ENCODE measurements around the gene GAN. TPM values are rescaled to one million over a fixed set of nuclear protein-coding genes. Genes with fewer than 3 reads are reported as not detected.

Gene GAN
- total and polyA plus RNA-seq, 10 of the 15 experiments (the other 5 are each of a cell fraction or from before 2014, with no cell fraction given) = 0.42 to 8.4 (median 2.5) TPM

- BruUV-seq (replicated peaks) = no TSS peak
- ChIA-PET SMC1A (ENCODE audit: uncharacterized antibody, unreplicated experiment) (no interaction called here), POLR2A (no interaction called here), CTCF (no interaction called here), RAD21 (ENCODE audit: unreplicated experiment) (no interaction called here)
- Histone ChIP-seq H3K4me3 (no peak overlapping the region), H3K27ac (ENCODE audit: control insufficient read depth, insufficient read depth) (no peak overlapping the region), H2AFZ (ENCODE audit: control insufficient read depth, low read depth, low read length) (no peak overlapping the region), H3K9ac (ENCODE audit: control insufficient read depth, insufficient read depth, low read length) (no peak overlapping the region), H3K36me3 (ENCODE audit: control insufficient read depth in 2 of 2, insufficient read depth in 2 of 2, low read length in 1 of 2) (no peaks in the 10 kb centered on the region), H3K9me3 (replicated peaks; ENCODE audit: control insufficient read depth, insufficient read depth, low read length) (no peaks in the 10 kb centered on the region), H3K79me2 (ENCODE audit: control insufficient read depth, insufficient read depth, low read length) (no peaks in the 10 kb centered on the region), H3K4me1 (ENCODE audit: control insufficient read depth, insufficient read depth, low read length) (no peaks in the 10 kb centered on the region), H4K20me1 (ENCODE audit: control insufficient read depth, insufficient read depth) (no peaks in the 10 kb centered on the region), H3K4me2 (ENCODE audit: control insufficient read depth, insufficient read depth) (no peak overlapping the region), H3K27me3 (replicated peaks in 1 of 2; ENCODE audit: control insufficient read depth in 2 of 2, insufficient read depth in 2 of 2, low read length in 1 of 2) (no peaks in the 10 kb centered on the region)
- intact Hi-C loops (cut with micrococcal nuclease; ENCODE audit: unreplicated experiment) = loop anchor here (10.0 kb wide), 1 partner anchor 470 kb away; no protein-coding TSS in a partner anchor
- TF ChIP-seq CTCF (IDR thresholded peaks at IDR 0.05 in 2 of 3, conservative IDR thresholded peaks at IDR 0.05 in 1 of 3; ENCODE audit: control insufficient read depth in 2 of 3, extremely low read depth in 1 of 3, insufficient read depth in 1 of 3, low read depth in 3 of 3, low read length in 3 of 3) = no peak
- 24% methylated on average over 2 of the region's 2 CpGs for WGBS (ENCODE audit: insufficient coverage, insufficient replicate concordance, low lambda C conversion rate, missing lambda C conversion rate)
- DNase-seq (ENCODE audit: low read depth, low spot score) = no peak
- no peak for ATAC-seq
- in situ Hi-C loops (cut with MboI) = no loop called here
- FAIRE-seq = no peak
These were observed 49.7 kb upstream of the GAN start for GRCh38 chr16:81265052-81265451.

- intact Hi-C loops (cut with micrococcal nuclease; ENCODE audit: unreplicated experiment) (loop anchor here (10.0 kb wide), 1 partner anchor 469 kb away; no protein-coding TSS in a partner anchor), in situ Hi-C loops (cut with MboI) (no loop called here)
- CTCF ChIA-PET = no interaction called here
- DNase-seq (ENCODE audit: low read depth, low spot score) (no peak), FAIRE-seq (no peak), ATAC-seq (no peak)
- BruUV-seq (replicated peaks) = no TSS peak
- 30% methylated on average over 5 of the region's 5 CpGs for WGBS (ENCODE audit: insufficient coverage, insufficient replicate concordance, low lambda C conversion rate, missing lambda C conversion rate)
- no peaks in the 10 kb centered on the region for H3K79me2 ChIP-seq (ENCODE audit: control insufficient read depth, insufficient read depth, low read length)
- no peak overlapping the region for H3K4me3 ChIP-seq
- RAD21 ChIA-PET (ENCODE audit: unreplicated experiment) = no interaction called here
- no peak overlapping the region for H3K27ac ChIP-seq (ENCODE audit: control insufficient read depth, insufficient read depth)
- SMC1A ChIA-PET (ENCODE audit: uncharacterized antibody, unreplicated experiment) = no interaction called here
- no peak for TF ChIP-seq MTA2 (IDR thresholded peaks at IDR 0.05; ENCODE audit: low read depth)
- TF ChIP-seq PRDM15 (CRISPR knock-in tag; IDR thresholded peaks at IDR 0.05) = no peak
- no peak for TF ChIP-seq JUND (IDR thresholded peaks at IDR 0.05; ENCODE audit: low read depth, low read length)
- TF ChIP-seq KAT2A (conservative IDR thresholded peaks at IDR 0.05; ENCODE audit: control insufficient read depth, low read depth, low read length) = no peak
- no peak for TF ChIP-seq RCOR1 (conservative IDR thresholded peaks at IDR 0.05; ENCODE audit: low read depth, low read length)
- no peak for TF ChIP-seq TBL1XR1 (IDR thresholded peaks at IDR 0.05; ENCODE audit: low read depth, low read length)
- no peak for TF ChIP-seq IKZF1 (conservative IDR thresholded peaks at IDR 0.05)
- TF ChIP-seq KLF5 (IDR thresholded peaks at IDR 0.05; ENCODE audit: partially characterized antibody) = no peak
- no peaks in the 10 kb centered on the region for H4K20me1 ChIP-seq (ENCODE audit: control insufficient read depth, insufficient read depth)
- H3K36me3 ChIP-seq (ENCODE audit: control insufficient read depth in 2 of 2, insufficient read depth in 2 of 2, low read length in 1 of 2) = no peaks in the 10 kb centered on the region
- no peaks in the 10 kb centered on the region for H3K9me3 ChIP-seq (replicated peaks; ENCODE audit: control insufficient read depth, insufficient read depth, low read length)
- POLR2A ChIA-PET = no interaction called here
- no peaks in the 10 kb centered on the region for H3K4me1 ChIP-seq (ENCODE audit: control insufficient read depth, insufficient read depth, low read length)
- no peaks in the 10 kb centered on the region for H3K27me3 ChIP-seq (replicated peaks in 1 of 2; ENCODE audit: control insufficient read depth in 2 of 2, insufficient read depth in 2 of 2, low read length in 1 of 2)
- no peak overlapping the region for H3K9ac ChIP-seq (ENCODE audit: control insufficient read depth, insufficient read depth, low read length)
- H2AFZ ChIP-seq (ENCODE audit: control insufficient read depth, low read depth, low read length) = no peak overlapping the region
- H3K4me2 ChIP-seq (ENCODE audit: control insufficient read depth, insufficient read depth) = no peak overlapping the region
These were observed 48.9 kb upstream of the GAN start for GRCh38 chr16:81265658-81266451.
